CD4-positive, alpha-beta T cell (primary cell): ENCODE data around the gene PTPRD. TPM values are rescaled to one million over a fixed set of nuclear protein-coding genes. Genes with fewer than 3 reads are reported as not detected.

Experiments
- ATAC-seq: fragments of 200-7000 bp; cut with Tn5 transposase; one replicate; pipeline ENCODE4 v1.10.0; 2022; ENCODE audit warnings: mild to moderate bottlenecking; ENCODE audit not compliant: poor library complexity
- CTCF ChIA-PET: fragments of 350-600 bp; sonication (Branson Sonifier 250); formaldehyde crosslinking; loops from one replicate; lab custom pipeline; 2021; ENCODE audit warnings: antibody characterized with exemption, inconsistent platforms; lab: Charles Lee
- POLR2A ChIA-PET: fragments of 350-600 bp; sonication (Branson Sonifier 250); formaldehyde crosslinking; loops from one replicate; lab custom pipeline; 2021; ENCODE audit warnings: antibody characterized with exemption, inconsistent platforms; lab: Charles Lee
- DNase-seq, 14 experiments: peaks; one replicate each; pipeline ENCODE4 v3.0.0-alpha.2; 2013 to 2020; ENCODE audit warnings: mixed read lengths in 2 of 14
- H3K27ac ChIP-seq, 2 donors: one replicate each; pipeline versions ENCODE4 v1.5.1 to v1.7.0; 2013; ENCODE audit warnings: low read length in 2 of 2, low read depth in 1 of 2, mild to moderate bottlenecking in 1 of 2
- H3K27me3 ChIP-seq, 2 experiments: 1 replicate in 1 of 2; 2 replicates in 1 of 2; pipeline versions ENCODE4 v1.6.1 to v1.7.0; 2013; ENCODE audit warnings: low read length in 2 of 2, control low read depth in 1 of 2, mild to moderate bottlenecking in 1 of 2, moderate library complexity in 1 of 2; ENCODE audit not compliant: insufficient read depth in 2 of 2, control insufficient read depth in 1 of 2
- H3K36me3 ChIP-seq: one replicate; pipeline ENCODE4 v1.6.1; 2013; ENCODE audit warnings: low read length, control low read depth; ENCODE audit not compliant: insufficient read depth
- H3K4me1 ChIP-seq: one replicate; pipeline ENCODE4 v1.6.1; 2013; ENCODE audit warnings: low read length, control low read depth; ENCODE audit not compliant: insufficient read depth
- H3K4me3 ChIP-seq: one replicate; pipeline ENCODE4 v1.5.1; 2013; ENCODE audit warnings: mild to moderate bottlenecking, low read length, moderate library complexity
- H3K9me3 ChIP-seq, 2 experiments: 1 replicate in 1 of 2; 2 replicates in 1 of 2; pipeline versions ENCODE4 v1.6.1 to v1.7.0; 2013; ENCODE audit warnings: low read length in 2 of 2, mild to moderate bottlenecking in 2 of 2, control low read depth in 1 of 2, moderate library complexity in 1 of 2; ENCODE audit not compliant: control insufficient read depth in 1 of 2, insufficient read depth in 1 of 2
- H3K27ac Mint-ChIP-seq: one replicate; pipeline ENCODE4 v1.8.0; 2020; ENCODE audit warnings: mixed read lengths
- H3K27me3 Mint-ChIP-seq: one replicate; pipeline ENCODE4 v1.8.0; 2021; ENCODE audit warnings: mixed read lengths
- H3K36me3 Mint-ChIP-seq: one replicate; pipeline ENCODE4 v1.8.0; 2021; ENCODE audit warnings: low read depth, mixed read lengths
- H3K4me1 Mint-ChIP-seq: one replicate; pipeline ENCODE4 v1.8.0; 2021; ENCODE audit warnings: low read depth, mixed read lengths
- H3K4me3 Mint-ChIP-seq: one replicate; pipeline ENCODE4 v1.8.0; 2020; ENCODE audit warnings: mild to moderate bottlenecking, mixed read lengths
- H3K9me3 Mint-ChIP-seq: one replicate; pipeline ENCODE4 v1.8.0; 2020; ENCODE audit warnings: mixed read lengths
- CTCF ChIP-seq: fragments of 200-600 bp; IDR thresholded peaks from one replicate; pipeline ENCODE4 v1.8.0; 2022; ENCODE audit warnings: antibody characterized with exemption, mild to moderate bottlenecking
- intact Hi-C, 2 experiments: fragments of 100-400 bp; cut with DNase I in 1 of 2; cut with micrococcal nuclease in 1 of 2; formaldehyde crosslinking; loops; one replicate each; pipeline versions ENCODE4 v1.15.1 to v1.9.0; 2023 to 2025; cut with DNase I, micrococcal nuclease
- total RNA-seq, 174 experiments: library from RNA in 2 of 174; stranded (reverse) in 2 of 174; gene quantifications; one replicate each; pipeline ENCODE4 v1.2.3 and lab custom pipeline; 2021 to 2026

Gene PTPRD
- total RNA-seq, 2 experiments from 2014 or later = not detected

GRCh38 chr9:10331157-10331556, 281.6 kb downstream of the PTPRD start:
- POLR2A ChIA-PET = no interaction called here
- no peak overlapping the region for H3K27ac Mint-ChIP-seq
- Histone ChIP-seq H3K36me3 (no peaks in the 10 kb centered on the region), H3K9me3 (no peaks in the 10 kb centered on the region), H3K27ac (no peak overlapping the region), H3K4me3 (no peak overlapping the region), H3K4me1 (no peaks in the 10 kb centered on the region), H3K27me3 (no peaks in the 10 kb centered on the region)
- H3K27me3 Mint-ChIP-seq = no peaks in the 10 kb centered on the region
- H3K4me3 Mint-ChIP-seq = no peak overlapping the region
- TF ChIP-seq CTCF = no peak
- ATAC-seq (no peak), DNase-seq (no peak)
- CTCF ChIA-PET = no interaction called here
- intact Hi-C loops = no loop called here
- H3K36me3 Mint-ChIP-seq = no peaks in the 10 kb centered on the region
- H3K9me3 Mint-ChIP-seq = no peaks in the 10 kb centered on the region
- no peaks in the 10 kb centered on the region for H3K4me1 Mint-ChIP-seq

GRCh38 chr9:10282084-10282483, 330.7 kb downstream of the PTPRD start:
- peaks cover 8% of the 10 kb centered on the region for H3K9me3 Mint-ChIP-seq
- H3K36me3 Mint-ChIP-seq = no peaks in the 10 kb centered on the region
- H3K27ac Mint-ChIP-seq = no peak overlapping the region
- H3K27me3 Mint-ChIP-seq = no peaks in the 10 kb centered on the region
- Histone ChIP-seq H3K27me3 (no peaks in the 10 kb centered on the region), H3K9me3 (peaks cover 0 to 17% of the 10 kb centered on the region in 2 experiments), H3K36me3 (no peaks in the 10 kb centered on the region), H3K4me1 (no peaks in the 10 kb centered on the region), H3K4me3 (no peak overlapping the region), H3K27ac (no peak overlapping the region)
- no peaks in the 10 kb centered on the region for H3K4me1 Mint-ChIP-seq
- ChIA-PET CTCF (no interaction called here), POLR2A (no interaction called here)
- no peak for DNase-seq
- no peak overlapping the region for H3K4me3 Mint-ChIP-seq
- no peak for TF ChIP-seq CTCF
- intact Hi-C loops = no loop called here
- ATAC-seq = no peak

- DNase-seq = no peak
- H3K27ac Mint-ChIP-seq = no peak overlapping the region
- H3K4me3 Mint-ChIP-seq = no peak overlapping the region
- H3K36me3 Mint-ChIP-seq = no peaks in the 10 kb centered on the region
- CTCF ChIA-PET = no interaction called here
- H3K4me3 ChIP-seq = no peak overlapping the region
- no peaks in the 10 kb centered on the region for H3K36me3 ChIP-seq
- peaks cover 0 to 9% of the 10 kb centered on the region in 2 experiments for H3K9me3 ChIP-seq
- intact Hi-C loops = no loop called here
- no peak for ATAC-seq
- no peaks in the 10 kb centered on the region for H3K27me3 ChIP-seq
- POLR2A ChIA-PET = no interaction called here
- no peaks in the 10 kb centered on the region for H3K4me1 ChIP-seq
- H3K27me3 Mint-ChIP-seq = no peaks in the 10 kb centered on the region
- no peak overlapping the region for H3K27ac ChIP-seq
- TF ChIP-seq CTCF = no peak
- no peaks in the 10 kb centered on the region for H3K4me1 Mint-ChIP-seq
- H3K9me3 Mint-ChIP-seq = peaks cover 8% of the 10 kb centered on the region
Measured at GRCh38 chr9:10274988-10275387, 337.8 kb downstream of the PTPRD start.
